SK-N-MC (cell line): Measurements from ENCODE around the gene MCRIP2.

Experiments
- EZH2 ChIP-seq: fragments of 200-600 bp; sonication (generic); IDR thresholded peaks from one replicate; pipeline ENCODE4 v1.6.1; 2017; ENCODE audit warnings: antibody characterized with exemption
- FOXP2 ChIP-seq: optimal IDR thresholded peaks from 2 replicates; pipeline ENCODE3; 2011; ENCODE audit warnings: mild to moderate bottlenecking, moderate library complexity; ENCODE audit not compliant: insufficient read depth; ENCODE audit errors: extremely low read length, control extremely low read depth
- POLR2AphosphoS5 ChIP-seq: IDR thresholded peaks from 2 replicates; pipeline ENCODE4 v1.6.1; 2012; ENCODE audit warnings: mild to moderate bottlenecking, low read depth, low read length, borderline replicate concordance

DNA sequence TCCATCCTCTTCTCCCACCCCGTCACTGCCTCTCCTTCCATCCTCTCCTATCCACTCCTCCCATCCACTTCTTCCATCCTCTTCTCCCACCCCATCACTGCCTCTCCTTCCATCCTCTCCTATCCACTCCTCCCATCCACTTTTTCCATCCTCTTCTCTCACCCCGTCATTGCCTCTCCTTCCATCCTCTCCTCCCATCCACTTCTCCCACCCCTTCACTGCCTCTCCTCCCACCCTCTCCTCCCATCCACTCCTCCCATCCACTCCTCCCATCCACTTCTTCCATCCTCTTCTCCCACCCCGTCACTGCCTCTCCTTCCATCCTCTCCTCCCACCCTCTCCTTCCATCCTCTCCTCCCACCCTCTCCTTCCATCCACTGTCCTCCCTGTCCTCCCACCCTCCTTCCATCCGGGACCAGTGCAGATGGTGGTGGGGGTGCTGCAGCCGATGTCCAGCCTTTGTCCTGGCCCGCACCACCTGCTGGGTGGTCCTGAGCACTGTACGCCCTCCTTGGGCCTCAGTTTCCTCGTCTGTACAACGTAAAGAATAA is 9.7 kb upstream of the MCRIP2 start:
- TF ChIP-seq POLR2AphosphoS5 (no peak), EZH2 (no peak), FOXP2 (no peak)
